HEK293T (cell line): ENCODE measurements around the gene SOX6.

ENCODE experiments used
- CTCF ChIA-PET: fragments of 350-600 bp; formaldehyde crosslinking; extraction: SDS; loops from one replicate; lab custom pipeline; 2021; ENCODE audit warnings: antibody characterized with exemption, inconsistent platforms; lab: Yijun Ruan, JAX
- POLR2A ChIA-PET: fragments of 350-600 bp; formaldehyde crosslinking; extraction: SDS; loops from one replicate; lab custom pipeline; 2020; ENCODE audit warnings: antibody characterized with exemption, inconsistent platforms; lab: Yijun Ruan, JAX
- DNase-seq: peaks from one replicate; pipeline ENCODE4 v3.0.0; 2012; ENCODE audit warnings: mixed read lengths; ENCODE audit errors: extremely low spot score
- ARNT ChIP-seq: fragments of 450-650 bp; IDR thresholded peaks from 2 replicates; pipeline ENCODE4 v1.6.1; 2017; ENCODE audit warnings: mild to moderate bottlenecking
- BHLHE40 ChIP-seq: fragments of 450-650 bp; IDR thresholded peaks from 2 replicates; pipeline ENCODE4 v1.6.1; 2016; ENCODE audit warnings: mild to moderate bottlenecking, moderate library complexity, borderline replicate concordance
- CTBP1 ChIP-seq: fragments of 450-650 bp; IDR thresholded peaks from 2 replicates; pipeline ENCODE4 v1.6.1; 2016; ENCODE audit warnings: borderline replicate concordance
- ELF4 ChIP-seq: fragments of 450-650 bp; IDR thresholded peaks from 2 replicates; pipeline ENCODE4 v1.6.1; 2017; ENCODE audit warnings: antibody characterized with exemption
- FOXA1 ChIP-seq: fragments of 450-650 bp; IDR thresholded peaks from 2 replicates; pipeline ENCODE4 v1.6.1; 2016; ENCODE audit warnings: mild to moderate bottlenecking
- FOXK2 ChIP-seq: fragments of 450-650 bp; IDR thresholded peaks from 2 replicates; pipeline ENCODE4 v1.6.1; 2016; ENCODE audit warnings: mild to moderate bottlenecking
- FOXM1 ChIP-seq: fragments of 450-650 bp; IDR thresholded peaks from 2 replicates; pipeline ENCODE4 v1.6.1; 2017; ENCODE audit warnings: mild to moderate bottlenecking, borderline replicate concordance
- HDGF ChIP-seq: fragments of 450-650 bp; IDR thresholded peaks from 2 replicates; pipeline ENCODE4 v1.6.1; 2017; ENCODE audit warnings: antibody characterized with exemption, borderline replicate concordance
- L3MBTL2 ChIP-seq: fragments of 450-650 bp; conservative IDR thresholded peaks from 2 replicates; pipeline ENCODE4 v1.6.1; 2016; ENCODE audit warnings: mild to moderate bottlenecking
- LEF1 ChIP-seq: fragments of 450-650 bp; IDR thresholded peaks from 2 replicates; pipeline ENCODE4 v1.6.1; 2017; ENCODE audit warnings: mild to moderate bottlenecking, borderline replicate concordance
- NFRKB ChIP-seq: fragments of 450-650 bp; IDR thresholded peaks from 2 replicates; pipeline ENCODE4 v1.6.1; 2016; ENCODE audit warnings: mild to moderate bottlenecking, moderate library complexity
- SP1 ChIP-seq: fragments of 450-650 bp; IDR thresholded peaks from 2 replicates; pipeline ENCODE4 v1.6.1; 2017
- SUZ12 ChIP-seq: fragments of 450-650 bp; IDR thresholded peaks from 2 replicates; pipeline ENCODE4 v1.6.1; 2016; ENCODE audit warnings: mild to moderate bottlenecking
- TARDBP ChIP-seq: fragments of 450-650 bp; IDR thresholded peaks from 2 replicates; pipeline ENCODE4 v1.6.1; 2016
- ZNF384 ChIP-seq: fragments of 450-650 bp; IDR thresholded peaks from 2 replicates; pipeline ENCODE4 v1.6.1; 2016
- TF ChIP-seq, protein P1 (sequence below): fragments of 450-650 bp; IDR thresholded peaks from 2 replicates; pipeline ENCODE4 v1.6.1; 2016

Gene SOX6

DNA sequence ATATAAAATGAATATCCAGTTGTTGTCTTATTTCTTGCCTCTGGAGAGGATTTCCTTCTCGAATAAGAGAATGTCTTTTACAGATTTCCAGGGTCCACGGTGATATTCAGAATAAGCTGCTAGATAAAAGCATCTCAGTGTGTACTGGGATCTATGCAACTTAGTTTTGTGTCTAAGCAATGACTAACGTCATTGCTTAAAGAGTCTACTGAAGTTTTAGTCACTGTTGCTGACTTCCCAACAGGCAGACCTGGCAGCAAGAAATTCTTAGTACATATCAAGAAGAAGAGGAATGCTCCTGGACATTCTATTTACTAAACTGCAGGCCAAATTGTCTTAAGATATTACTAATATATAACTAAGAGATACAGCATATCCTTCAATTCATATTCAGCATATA, 70.3 kb downstream of the SOX6 start:
- TF ChIP-seq BHLHE40 = no peak
- no peak for TF ChIP-seq FOXA1
- no peak for TF ChIP-seq FOXK2
- no peak for TF ChIP-seq SUZ12
- TF ChIP-seq ZNF384 = no peak
- ChIA-PET CTCF (no interaction called here), POLR2A (no interaction called here)
- DNase-seq = no peak

DNA sequence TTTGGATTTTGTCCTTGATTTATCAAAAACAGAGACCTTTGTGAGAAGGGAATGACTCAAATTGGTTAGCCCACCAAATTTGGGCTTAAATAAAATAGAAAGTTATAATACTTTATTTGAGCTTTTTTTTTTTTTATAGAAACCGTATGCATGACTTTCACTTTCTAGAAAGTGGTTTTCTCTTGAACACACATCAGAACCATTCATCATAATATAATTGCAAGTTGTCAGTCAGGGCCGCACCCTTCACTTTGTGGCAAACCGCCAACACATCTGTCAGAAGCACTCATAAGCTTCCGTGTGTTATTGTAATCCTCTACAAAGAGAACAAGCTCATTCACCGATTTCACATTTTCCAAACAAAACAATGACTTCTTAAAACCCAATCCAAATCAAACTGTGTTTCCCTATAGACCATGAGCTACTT, 76.1 kb downstream of the SOX6 start:
- CTCF ChIA-PET = no interaction called here
- TF ChIP-seq, protein P1, sequence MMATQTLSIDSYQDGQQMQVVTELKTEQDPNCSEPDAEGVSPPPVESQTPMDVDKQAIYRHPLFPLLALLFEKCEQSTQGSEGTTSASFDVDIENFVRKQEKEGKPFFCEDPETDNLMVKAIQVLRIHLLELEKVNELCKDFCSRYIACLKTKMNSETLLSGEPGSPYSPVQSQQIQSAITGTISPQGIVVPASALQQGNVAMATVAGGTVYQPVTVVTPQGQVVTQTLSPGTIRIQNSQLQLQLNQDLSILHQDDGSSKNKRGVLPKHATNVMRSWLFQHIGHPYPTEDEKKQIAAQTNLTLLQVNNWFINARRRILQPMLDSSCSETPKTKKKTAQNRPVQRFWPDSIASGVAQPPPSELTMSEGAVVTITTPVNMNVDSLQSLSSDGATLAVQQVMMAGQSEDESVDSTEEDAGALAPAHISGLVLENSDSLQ = peak; percentile 60
- TF ChIP-seq BHLHE40 = no peak
- POLR2A ChIA-PET = no interaction called here
- DNase-seq = no peak

DNA sequence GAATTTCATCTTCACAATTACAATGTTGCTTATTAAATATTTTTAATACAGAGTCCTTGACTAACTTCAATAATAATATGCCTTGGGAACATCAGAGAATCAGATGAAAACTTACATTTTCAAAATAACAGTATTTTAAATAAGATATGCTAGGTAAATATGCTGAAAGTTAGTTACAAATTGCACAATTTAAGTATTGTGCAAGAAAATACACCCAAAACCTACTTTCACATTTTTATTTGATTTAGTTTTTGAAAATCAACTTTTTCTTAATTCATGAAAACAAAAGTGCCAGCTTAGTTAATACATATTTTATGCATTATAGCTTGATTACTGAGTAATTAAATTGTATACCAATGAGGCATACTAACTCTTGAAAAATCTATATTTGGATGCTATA, 76.8 kb downstream of the SOX6 start:
- no peak for TF ChIP-seq LEF1
- TF ChIP-seq CTBP1 = no peak
- no peak for TF ChIP-seq L3MBTL2
- TF ChIP-seq ARNT = no peak
- TF ChIP-seq HDGF = no peak
- TF ChIP-seq BHLHE40 = no peak
- TF ChIP-seq ELF4 = no peak
- no peak for TF ChIP-seq TARDBP
- no peak for TF ChIP-seq NFRKB
- TF ChIP-seq, protein P1 = no peak
- TF ChIP-seq FOXA1 = no peak
- no peak for TF ChIP-seq SP1
- no peak for TF ChIP-seq FOXM1
- no peak for TF ChIP-seq FOXK2
- no peak for TF ChIP-seq SUZ12
- DNase-seq = no peak
- POLR2A ChIA-PET = no interaction called here
- CTCF ChIA-PET = no interaction called here

DNA sequence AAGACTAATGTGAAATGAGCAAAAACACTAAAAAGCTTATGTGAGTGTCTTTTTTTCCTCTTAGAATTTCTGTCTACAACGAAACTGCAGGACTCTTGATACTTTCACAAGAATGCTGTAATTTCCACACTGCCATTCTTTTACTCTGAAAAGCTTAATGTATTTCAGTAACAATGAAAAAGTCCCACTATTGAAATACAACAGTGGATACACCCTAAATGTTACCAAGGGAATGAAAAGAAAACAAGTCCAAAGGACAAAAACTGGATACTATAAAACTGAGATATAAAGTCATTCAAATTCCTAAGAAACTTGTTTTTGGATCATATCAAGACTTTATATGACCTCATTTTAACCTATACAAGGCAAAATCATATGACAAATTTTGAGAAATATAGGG, 77.4 kb downstream of the SOX6 start:
- ChIA-PET CTCF (no interaction called here), POLR2A (no interaction called here)
- TF ChIP-seq NFRKB (no peak), SUZ12 (no peak), BHLHE40 (no peak), LEF1 (no peak), ELF4 (no peak), ARNT (no peak), L3MBTL2 (no peak), SP1 (no peak), HDGF (no peak), TARDBP (no peak), FOXK2 (no peak), FOXM1 (no peak), FOXA1 (no peak), CTBP1 (no peak), ZNF384 (no peak)
- TF ChIP-seq, protein P1 = no peak
- no peak for DNase-seq

DNA sequence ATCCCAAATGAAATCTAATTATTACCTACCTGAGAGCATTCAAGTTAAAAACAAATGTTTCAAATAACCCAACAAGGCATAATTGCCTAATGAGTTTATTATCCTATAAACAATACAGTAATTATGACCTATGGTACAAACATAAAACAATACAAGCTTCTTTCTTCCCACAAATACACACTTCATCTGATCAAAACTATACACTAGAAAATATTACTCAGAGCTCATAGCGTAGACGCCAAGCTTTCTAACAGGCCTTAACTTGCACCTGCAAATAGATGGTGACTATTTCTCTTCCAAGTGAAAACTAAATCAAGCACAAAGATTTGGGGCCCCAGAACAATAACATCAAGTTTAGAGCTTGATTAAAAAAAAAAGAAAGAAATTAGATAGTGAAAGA, 78.1 kb downstream of the SOX6 start:
- DNase-seq = no peak
- ChIA-PET POLR2A (no interaction called here), CTCF (no interaction called here)
- TF ChIP-seq, protein P1 = no peak
- TF ChIP-seq NFRKB = no peak
- TF ChIP-seq HDGF = no peak
- TF ChIP-seq FOXA1 = no peak
- no peak for TF ChIP-seq FOXM1
- TF ChIP-seq BHLHE40 = no peak
- no peak for TF ChIP-seq SUZ12
- no peak for TF ChIP-seq LEF1

DNA sequence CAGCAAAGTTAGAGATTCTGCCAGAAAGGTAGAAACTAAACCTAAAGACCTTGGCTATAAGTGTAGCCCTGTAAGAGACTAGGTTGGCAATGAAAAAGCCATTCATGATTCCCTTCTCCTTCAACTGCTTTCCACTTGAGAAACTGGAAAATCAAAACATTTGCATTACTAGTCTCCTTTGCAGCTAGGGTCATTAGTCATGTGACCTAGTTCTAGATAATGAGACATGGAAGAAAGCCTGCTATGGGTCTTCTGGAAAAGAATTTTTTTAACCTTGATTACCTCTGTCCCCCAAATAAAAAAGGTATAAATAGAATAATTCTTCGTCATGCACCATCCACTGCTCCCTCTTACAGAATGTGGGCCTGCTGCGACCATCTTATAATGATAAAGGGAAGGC, 80.1 kb downstream of the SOX6 start:
- ChIA-PET CTCF (no interaction called here), POLR2A (no interaction called here)
- TF ChIP-seq ZNF384 (no peak), TARDBP (no peak), LEF1 (no peak), ARNT (no peak), FOXM1 (no peak), CTBP1 (no peak), NFRKB (no peak), SP1 (no peak), SUZ12 (no peak)
- TF ChIP-seq, protein P1 = no peak

More for the DNA sequence above, 80.1 kb downstream of the SOX6 start:
- no peak for DNase-seq
